ENCODE data around the gene SNX17. TPM values are rescaled to one million over a fixed set of nuclear protein-coding genes. Genes with fewer than 3 reads are reported as not detected.

The SNX17 gene
- total RNA-seq, 1 experiment from 2014 or later: 116 TPM

GRCh38 chr2:27335311-27335710, 35.1 kb upstream of the SNX17 start:
- H3K4me3 ChIP-seq (ENCODE audit: low read depth in 2 of 2, low read length in 2 of 2): no peak overlapping the region
- H3K36me3 ChIP-seq (ENCODE audit: control insufficient read depth, insufficient read depth, low read length): peaks cover 6% of the 10 kb centered on the region
- ChIA-PET POLR2A (no interaction called here), CTCF (no interaction called here)
- H3K9me3 ChIP-seq (ENCODE audit: control insufficient read depth, insufficient read depth, low read depth, low read length): no peaks in the 10 kb centered on the region
- H3K4me1 ChIP-seq (ENCODE audit: control insufficient read depth, insufficient read depth, low read length): no peaks in the 10 kb centered on the region
- no peak overlapping the region for H3K27ac ChIP-seq (ENCODE audit: low read length)
- ATAC-seq: no peak
- intact Hi-C loops (cut with micrococcal nuclease; ENCODE audit: unreplicated experiment) (no loop called here), in situ Hi-C loops (cut with HindIII; ENCODE audit: low pct_unique_long_range_greater_than_20kb, low sequenced_read_pairs) (no loop called here)
- no peaks in the 10 kb centered on the region for H3K27me3 ChIP-seq (ENCODE audit: control insufficient read depth, insufficient read depth, low read length)
- TF ChIP-seq, protein P1, sequence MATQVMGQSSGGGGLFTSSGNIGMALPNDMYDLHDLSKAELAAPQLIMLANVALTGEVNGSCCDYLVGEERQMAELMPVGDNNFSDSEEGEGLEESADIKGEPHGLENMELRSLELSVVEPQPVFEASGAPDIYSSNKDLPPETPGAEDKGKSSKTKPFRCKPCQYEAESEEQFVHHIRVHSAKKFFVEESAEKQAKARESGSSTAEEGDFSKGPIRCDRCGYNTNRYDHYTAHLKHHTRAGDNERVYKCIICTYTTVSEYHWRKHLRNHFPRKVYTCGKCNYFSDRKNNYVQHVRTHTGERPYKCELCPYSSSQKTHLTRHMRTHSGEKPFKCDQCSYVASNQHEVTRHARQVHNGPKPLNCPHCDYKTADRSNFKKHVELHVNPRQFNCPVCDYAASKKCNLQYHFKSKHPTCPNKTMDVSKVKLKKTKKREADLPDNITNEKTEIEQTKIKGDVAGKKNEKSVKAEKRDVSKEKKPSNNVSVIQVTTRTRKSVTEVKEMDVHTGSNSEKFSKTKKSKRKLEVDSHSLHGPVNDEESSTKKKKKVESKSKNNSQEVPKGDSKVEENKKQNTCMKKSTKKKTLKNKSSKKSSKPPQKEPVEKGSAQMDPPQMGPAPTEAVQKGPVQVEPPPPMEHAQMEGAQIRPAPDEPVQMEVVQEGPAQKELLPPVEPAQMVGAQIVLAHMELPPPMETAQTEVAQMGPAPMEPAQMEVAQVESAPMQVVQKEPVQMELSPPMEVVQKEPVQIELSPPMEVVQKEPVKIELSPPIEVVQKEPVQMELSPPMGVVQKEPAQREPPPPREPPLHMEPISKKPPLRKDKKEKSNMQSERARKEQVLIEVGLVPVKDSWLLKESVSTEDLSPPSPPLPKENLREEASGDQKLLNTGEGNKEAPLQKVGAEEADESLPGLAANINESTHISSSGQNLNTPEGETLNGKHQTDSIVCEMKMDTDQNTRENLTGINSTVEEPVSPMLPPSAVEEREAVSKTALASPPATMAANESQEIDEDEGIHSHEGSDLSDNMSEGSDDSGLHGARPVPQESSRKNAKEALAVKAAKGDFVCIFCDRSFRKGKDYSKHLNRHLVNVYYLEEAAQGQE (IDR thresholded peaks at IDR 0.05; ENCODE audit: insufficient read depth in 1 of 2, low read depth in 2 of 2, low read length in 1 of 2): no peak
- TF ChIP-seq TCF7L2 (IDR thresholded peaks at IDR 0.05; ENCODE audit: low read depth, low read length): no peak
- TF ChIP-seq, protein P2, sequence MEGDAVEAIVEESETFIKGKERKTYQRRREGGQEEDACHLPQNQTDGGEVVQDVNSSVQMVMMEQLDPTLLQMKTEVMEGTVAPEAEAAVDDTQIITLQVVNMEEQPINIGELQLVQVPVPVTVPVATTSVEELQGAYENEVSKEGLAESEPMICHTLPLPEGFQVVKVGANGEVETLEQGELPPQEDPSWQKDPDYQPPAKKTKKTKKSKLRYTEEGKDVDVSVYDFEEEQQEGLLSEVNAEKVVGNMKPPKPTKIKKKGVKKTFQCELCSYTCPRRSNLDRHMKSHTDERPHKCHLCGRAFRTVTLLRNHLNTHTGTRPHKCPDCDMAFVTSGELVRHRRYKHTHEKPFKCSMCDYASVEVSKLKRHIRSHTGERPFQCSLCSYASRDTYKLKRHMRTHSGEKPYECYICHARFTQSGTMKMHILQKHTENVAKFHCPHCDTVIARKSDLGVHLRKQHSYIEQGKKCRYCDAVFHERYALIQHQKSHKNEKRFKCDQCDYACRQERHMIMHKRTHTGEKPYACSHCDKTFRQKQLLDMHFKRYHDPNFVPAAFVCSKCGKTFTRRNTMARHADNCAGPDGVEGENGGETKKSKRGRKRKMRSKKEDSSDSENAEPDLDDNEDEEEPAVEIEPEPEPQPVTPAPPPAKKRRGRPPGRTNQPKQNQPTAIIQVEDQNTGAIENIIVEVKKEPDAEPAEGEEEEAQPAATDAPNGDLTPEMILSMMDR (IDR thresholded peaks at IDR 0.05): no peak
- no peak for TF ChIP-seq POLR2AphosphoS5 (IDR thresholded peaks at IDR 0.05; ENCODE audit: low read depth, low read length)
- BruUV-seq (replicated peaks): no TSS peak
- no peak for DNase-seq (ENCODE audit: low read depth, low spot score)

DNA sequence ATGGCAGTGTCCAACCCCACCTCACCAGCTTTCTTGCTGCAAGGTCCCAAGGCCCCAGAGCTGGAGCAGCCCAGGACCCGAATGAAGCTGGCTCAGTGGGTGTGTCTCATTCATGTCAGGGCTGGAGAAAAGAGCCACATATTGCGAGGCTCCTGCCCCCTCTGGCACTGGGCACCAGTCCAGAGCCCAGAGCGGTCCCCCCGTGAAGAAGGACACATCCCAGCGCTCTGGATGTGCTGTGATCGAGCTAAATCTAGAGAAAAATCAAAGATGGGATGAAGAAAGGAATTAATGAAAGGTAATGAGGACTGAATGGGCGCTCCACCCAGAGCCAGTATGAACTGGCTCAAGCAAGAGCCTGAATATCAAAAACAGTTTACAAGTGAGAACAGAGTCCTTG, 34.2 kb upstream of the SNX17 start:
- no TSS peak for BruUV-seq (replicated peaks)
- TF ChIP-seq, protein P2 (IDR thresholded peaks at IDR 0.05): no peak
- TF ChIP-seq POLR2AphosphoS5 (IDR thresholded peaks at IDR 0.05; ENCODE audit: low read depth, low read length) (no peak), SIN3A (IDR thresholded peaks at IDR 0.05; ENCODE audit: borderline replicate concordance, insufficient read depth, low read depth, low read length) (no peak)
- TF ChIP-seq, protein P1 (IDR thresholded peaks at IDR 0.05; ENCODE audit: insufficient read depth in 1 of 2, low read depth in 2 of 2, low read length in 1 of 2): no peak
- in situ Hi-C loops (cut with HindIII; ENCODE audit: low pct_unique_long_range_greater_than_20kb, low sequenced_read_pairs) (no loop called here), intact Hi-C loops (cut with micrococcal nuclease; ENCODE audit: unreplicated experiment) (no loop called here)
- no peaks in the 10 kb centered on the region for H3K4me1 ChIP-seq (ENCODE audit: control insufficient read depth, insufficient read depth, low read length)
- H3K36me3 ChIP-seq (ENCODE audit: control insufficient read depth, insufficient read depth, low read length): peaks cover 6% of the 10 kb centered on the region
- DNase-seq (ENCODE audit: low read depth, low spot score) (no peak), ATAC-seq (no peak)
- no peak overlapping the region for H3K27ac ChIP-seq (ENCODE audit: low read length)
- CTCF ChIA-PET: no interaction called here
- no peak overlapping the region for H3K4me3 ChIP-seq (ENCODE audit: low read depth in 2 of 2, low read length in 2 of 2)
- H3K9me3 ChIP-seq (ENCODE audit: control insufficient read depth, insufficient read depth, low read depth, low read length): no peaks in the 10 kb centered on the region
- POLR2A ChIA-PET: interaction anchor here (0.6 kb wide), 1 partner anchor 13 kb away, joined by 3 read pairs; no protein-coding TSS in a partner anchor
- no peaks in the 10 kb centered on the region for H3K27me3 ChIP-seq (ENCODE audit: control insufficient read depth, insufficient read depth, low read length)
